Hepatic stellate cell (primary cell): ENCODE results near the gene KIF9.
A peak's percentile ranks its signal among the peaks of the same experiment; 100 is the strongest.
"Not testable (repeated sequence)": the region's sequence is repeated elsewhere in the genome, so short reads cannot be mapped to it uniquely, and the experiment has no call there.

ENCODE experiments used
- DNase-seq: peaks from one replicate; pipeline ENCODE4 v3.0.0; 2011; ENCODE audit warnings: low spot score

KIF9 gene

GRCh38 chr3:47250309-47251060 lies 32.1 kb downstream of the KIF9 start:
- peak; percentile 56 for DNase-seq

- no peak for DNase-seq
Observed at GRCh38 chr3:47247131-47248064, 35.2 kb downstream of the KIF9 start.

GRCh38 chr3:47245271-47245670 lies 37.3 kb downstream of the KIF9 start:
- no peak for DNase-seq

- DNase-seq, result no peak
Observed at GRCh38 chr3:47244531-47245100, 38.0 kb downstream of the KIF9 start.

GRCh38 chr3:47243419-47244147 lies 39.0 kb downstream of the KIF9 start:
- DNase-seq, result no peak

- DNase-seq, result no peak
Observed at GRCh38 chr3:47239929-47240328, 42.7 kb downstream of the KIF9 start.

GRCh38 chr3:47238017-47238416 lies 44.6 kb downstream of the KIF9 start:
- no peak for DNase-seq

- no peak for DNase-seq
Observed at GRCh38 chr3:47228088-47228487, 54.5 kb downstream of the KIF9 start.

GRCh38 chr3:47227678-47228077 lies 54.9 kb downstream of the KIF9 start:
- DNase-seq, result no peak

- no peak for DNase-seq
Observed at GRCh38 chr3:47225310-47225906, 57.2 kb downstream of the KIF9 start.

GRCh38 chr3:47223755-47224154 lies 58.8 kb downstream of the KIF9 start:
- no peak for DNase-seq

GRCh38 chr3:47221798-47222197 lies 60.8 kb downstream of the KIF9 start:
- no peak for DNase-seq

GRCh38 chr3:47210863-47211405 lies 71.7 kb downstream of the KIF9 start:
- DNase-seq, result no peak

GRCh38 chr3:47206022-47206421 lies 76.6 kb downstream of the KIF9 start:
- not testable (repeated sequence) for DNase-seq

GRCh38 chr3:47204875-47205274 lies 77.7 kb downstream of the KIF9 start:
- DNase-seq, result no peak

- no peak for DNase-seq
Observed at GRCh38 chr3:47202542-47202941, 80.1 kb downstream of the KIF9 start.

GRCh38 chr3:47197287-47197686 lies 85.3 kb downstream of the KIF9 start:
- DNase-seq, result no peak

- no peak for DNase-seq
Observed at GRCh38 chr3:47194994-47195393, 87.6 kb downstream of the KIF9 start.

GRCh38 chr3:47193871-47194859 lies 88.4 kb downstream of the KIF9 start:
- no peak for DNase-seq

GRCh38 chr3:47186285-47186684 lies 96.3 kb downstream of the KIF9 start:
- DNase-seq, result no peak
